ENCODE measurements around the gene FGFBP3. TPM values are rescaled to one million over a fixed set of nuclear protein-coding genes. Genes with fewer than 3 reads are reported as not detected.

The FGFBP3 gene
- total RNA-seq: 0.09 and 0.19 TPM in 2 replicates

GRCh38 chr10:91909117-91909677 lies at the start of gene FGFBP3:
FGFBP3 (minus strand) TSS chr10:91909486; CDS start chr10:91908969, 517 bp downstream.

GRCh38 chr10:91923371-91924211 lies 14.3 kb upstream of the FGFBP3 start, which contains the start of gene BTAF1:
BTAF1 (plus strand) TSS chr10:91923770; CDS start chr10:91924077, 307 bp downstream.

Other genes with a start within 250 kb of the FGFBP3 start
- gene TNKS2, start 111.1 kb downstream of the FGFBP3 start, total RNA-seq: 44.9 and 48.2 TPM in 2 replicates
- 29.6 and 44.0 TPM in 2 replicates for gene BTAF1, start 14.3 kb upstream of the FGFBP3 start, total RNA-seq

All from endothelial cell of coronary artery (primary cell).